Measurements from ENCODE around the gene POU2F1.

POU2F1 gene

DNA sequence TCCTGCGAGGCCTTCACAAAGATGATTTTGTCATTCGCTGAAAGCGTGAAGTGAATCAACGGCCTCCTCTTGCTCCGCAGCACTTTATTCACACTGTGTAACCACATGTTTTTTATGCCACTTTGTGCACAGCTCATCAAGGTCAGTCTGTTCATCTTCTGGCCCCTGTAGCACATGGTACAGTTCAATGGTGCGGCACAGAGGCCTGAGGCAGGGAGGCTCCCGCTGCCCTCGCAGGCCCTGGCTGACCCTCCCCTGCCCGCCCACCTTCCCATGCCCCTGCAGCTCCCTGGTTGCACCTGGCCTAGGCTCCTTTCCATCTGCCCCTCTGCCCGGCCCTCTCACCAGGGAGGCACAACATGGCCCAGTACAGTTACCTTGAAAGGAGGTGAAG lies 210.2 kb downstream of the POU2F1 start:
- H3K4me3 ChIP-seq (replicated peaks; ENCODE audit: low read depth, low read length): no peak overlapping the region

DNA sequence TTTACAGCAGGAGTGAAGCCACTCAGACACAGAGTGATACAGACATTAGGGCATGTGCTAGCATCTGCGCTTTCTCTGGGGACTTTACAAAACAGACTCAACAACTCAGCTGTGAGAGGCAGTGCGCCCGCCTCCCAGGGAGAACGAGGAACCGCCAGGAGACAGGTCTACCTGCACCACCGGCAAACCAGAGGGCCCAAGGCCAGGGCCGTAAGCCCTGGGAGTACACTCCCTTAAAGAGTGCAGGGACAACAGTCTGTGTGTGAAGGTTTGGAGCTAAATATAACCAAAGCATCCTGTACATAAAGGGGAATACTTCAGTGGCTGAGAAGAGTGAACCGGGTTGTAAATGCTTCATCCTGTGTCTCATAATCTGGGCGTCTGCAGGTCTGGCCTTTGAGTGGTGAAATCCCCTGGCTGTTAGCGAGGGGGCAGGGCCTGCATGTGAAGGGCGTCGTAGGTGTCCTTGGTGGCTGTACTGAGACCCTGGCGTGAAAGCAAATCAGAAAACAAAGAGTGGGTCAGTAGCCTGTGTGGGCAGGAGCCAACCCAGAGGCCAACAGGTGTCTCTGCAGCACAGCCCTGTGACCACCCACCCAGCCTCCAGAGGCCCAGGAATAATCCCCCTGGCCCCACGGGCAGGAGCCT lies 210.7 kb downstream of the POU2F1 start:
- TF ChIP-seq, protein P1, sequence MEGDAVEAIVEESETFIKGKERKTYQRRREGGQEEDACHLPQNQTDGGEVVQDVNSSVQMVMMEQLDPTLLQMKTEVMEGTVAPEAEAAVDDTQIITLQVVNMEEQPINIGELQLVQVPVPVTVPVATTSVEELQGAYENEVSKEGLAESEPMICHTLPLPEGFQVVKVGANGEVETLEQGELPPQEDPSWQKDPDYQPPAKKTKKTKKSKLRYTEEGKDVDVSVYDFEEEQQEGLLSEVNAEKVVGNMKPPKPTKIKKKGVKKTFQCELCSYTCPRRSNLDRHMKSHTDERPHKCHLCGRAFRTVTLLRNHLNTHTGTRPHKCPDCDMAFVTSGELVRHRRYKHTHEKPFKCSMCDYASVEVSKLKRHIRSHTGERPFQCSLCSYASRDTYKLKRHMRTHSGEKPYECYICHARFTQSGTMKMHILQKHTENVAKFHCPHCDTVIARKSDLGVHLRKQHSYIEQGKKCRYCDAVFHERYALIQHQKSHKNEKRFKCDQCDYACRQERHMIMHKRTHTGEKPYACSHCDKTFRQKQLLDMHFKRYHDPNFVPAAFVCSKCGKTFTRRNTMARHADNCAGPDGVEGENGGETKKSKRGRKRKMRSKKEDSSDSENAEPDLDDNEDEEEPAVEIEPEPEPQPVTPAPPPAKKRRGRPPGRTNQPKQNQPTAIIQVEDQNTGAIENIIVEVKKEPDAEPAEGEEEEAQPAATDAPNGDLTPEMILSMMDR (IDR thresholded peaks at IDR 0.05; ENCODE audit: insufficient read depth, low read length, poor library complexity, severe bottlenecking): no peak
- DNase-seq (ENCODE audit: extremely low read depth, insufficient read length): peak; percentile 28
- Histone ChIP-seq H3K4me3 (replicated peaks; ENCODE audit: low read depth, low read length) (no peak overlapping the region), H3K36me3 (ENCODE audit: control insufficient read depth, insufficient read depth, low read length) (no peaks in the 10 kb centered on the region; the same call in 1 of the 2 replicates), H3K27me3 (replicated peaks; ENCODE audit: control insufficient read depth, insufficient read depth, low read length) (no peaks in the 10 kb centered on the region)

More for the DNA sequence above, 210.2 kb downstream of the POU2F1 start:
- TF ChIP-seq, protein P1 (IDR thresholded peaks at IDR 0.05; ENCODE audit: insufficient read depth, low read length, poor library complexity, severe bottlenecking): no peak
- Histone ChIP-seq H3K36me3 (ENCODE audit: control insufficient read depth, insufficient read depth, low read length) (no peaks in the 10 kb centered on the region; the same call in 1 of the 2 replicates), H3K27me3 (replicated peaks; ENCODE audit: control insufficient read depth, insufficient read depth, low read length) (no peaks in the 10 kb centered on the region)
- DNase-seq (ENCODE audit: extremely low read depth, insufficient read length): peak; percentile 29

DNA sequence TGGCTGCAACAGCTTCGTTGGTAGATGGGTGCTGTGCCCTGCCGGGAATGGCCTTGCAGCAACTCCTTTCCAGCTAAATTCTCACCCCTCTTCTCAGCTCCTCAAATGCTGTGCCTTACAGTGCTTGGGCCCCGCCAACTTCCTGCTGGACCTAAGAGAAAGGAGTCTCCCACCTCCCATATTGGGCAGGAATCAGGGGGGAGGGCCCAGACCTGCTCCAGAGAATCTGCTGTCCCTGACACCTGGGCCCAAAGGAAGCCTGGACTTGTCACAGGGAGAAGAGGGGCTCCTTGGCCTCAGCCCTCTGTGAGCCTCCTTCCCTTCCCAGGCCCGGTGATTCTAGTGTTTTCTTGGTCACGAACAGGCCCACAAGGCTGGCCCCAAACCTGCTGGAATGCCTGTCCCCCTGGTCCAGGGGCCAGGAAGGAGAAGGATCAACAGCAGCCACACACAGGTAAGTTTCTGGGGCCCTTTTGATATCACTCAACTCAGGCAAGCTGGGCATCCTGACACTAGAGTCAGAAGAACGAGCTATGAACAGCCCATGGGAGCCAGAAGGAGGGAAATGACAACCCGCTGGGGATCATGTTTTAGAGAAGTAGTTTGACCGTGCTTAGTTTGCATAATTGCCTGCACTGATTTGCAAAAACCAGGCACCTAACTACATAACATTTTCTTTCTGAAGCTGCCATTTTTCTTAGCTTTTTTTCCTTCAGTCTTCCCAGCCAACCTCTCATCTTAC lies 211.4 kb downstream of the POU2F1 start:
- H3K4me3 ChIP-seq (replicated peaks; ENCODE audit: low read depth, low read length): no peak overlapping the region
- DNase-seq (ENCODE audit: extremely low read depth, insufficient read length): no peak
- no peaks in the 10 kb centered on the region; the same call in 1 of the 2 replicates for H3K36me3 ChIP-seq (ENCODE audit: control insufficient read depth, insufficient read depth, low read length)
- TF ChIP-seq, protein P1 (IDR thresholded peaks at IDR 0.05; ENCODE audit: insufficient read depth, low read length, poor library complexity, severe bottlenecking): no peak
- H3K27me3 ChIP-seq (replicated peaks; ENCODE audit: control insufficient read depth, insufficient read depth, low read length): no peaks in the 10 kb centered on the region

DNA sequence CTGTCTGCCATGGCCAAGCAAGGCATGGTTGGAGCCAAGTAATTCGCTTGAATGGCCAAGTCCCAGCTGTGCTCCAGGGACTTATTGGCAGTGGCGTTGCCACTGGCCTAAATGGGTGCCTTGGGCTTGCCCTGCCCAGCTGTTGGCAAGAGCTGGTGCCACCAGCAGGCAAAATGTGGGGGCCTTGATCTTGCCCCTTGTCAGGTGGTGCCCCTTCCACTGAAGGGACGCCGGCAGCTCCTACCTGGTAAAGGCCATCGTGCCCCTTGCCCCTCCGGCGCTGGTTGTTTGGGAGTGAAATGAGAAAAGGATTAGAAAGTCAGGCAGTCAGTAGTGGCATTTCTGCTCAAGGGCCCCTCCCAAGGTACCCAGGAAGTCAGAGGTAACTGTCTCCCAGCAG lies 212.1 kb downstream of the POU2F1 start:
- H3K36me3 ChIP-seq (ENCODE audit: control insufficient read depth, insufficient read depth, low read length): no peaks in the 10 kb centered on the region
- no peak overlapping the region for H3K4me3 ChIP-seq (replicated peaks; ENCODE audit: low read depth, low read length)
- TF ChIP-seq, protein P1 (IDR thresholded peaks at IDR 0.05; ENCODE audit: insufficient read depth, low read length, poor library complexity, severe bottlenecking): no peak
- DNase-seq (ENCODE audit: extremely low read depth, insufficient read length): no peak
- no peaks in the 10 kb centered on the region for H3K27me3 ChIP-seq (replicated peaks; ENCODE audit: control insufficient read depth, insufficient read depth, low read length)

DNA sequence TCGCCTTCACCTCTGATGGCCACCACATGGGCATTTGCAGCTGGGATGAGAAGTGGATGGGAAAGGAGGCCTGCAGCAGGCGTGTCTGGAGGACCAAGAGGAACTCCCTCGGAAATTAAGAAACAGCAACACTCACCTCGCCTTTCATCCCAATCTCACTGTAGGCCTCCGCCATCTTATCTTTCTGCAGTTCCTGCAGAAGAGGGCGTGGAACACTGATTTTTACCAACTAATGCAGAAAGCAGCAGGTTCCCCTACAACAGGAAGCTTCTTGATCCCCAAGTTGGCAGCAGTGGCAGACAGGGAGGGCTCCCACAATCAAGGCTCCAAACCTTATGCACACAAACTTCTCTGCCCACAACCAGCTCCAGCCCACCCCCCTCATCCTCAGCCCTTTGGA lies 213.2 kb downstream of the POU2F1 start:
- no peak overlapping the region for H3K4me3 ChIP-seq (replicated peaks; ENCODE audit: low read depth, low read length)

More for the DNA sequence above, 213.2 kb downstream of the POU2F1 start:
- TF ChIP-seq, protein P1 (IDR thresholded peaks at IDR 0.05; ENCODE audit: insufficient read depth, low read length, poor library complexity, severe bottlenecking): no peak
- DNase-seq (ENCODE audit: extremely low read depth, insufficient read length): no peak
- Histone ChIP-seq H3K36me3 (ENCODE audit: control insufficient read depth, insufficient read depth, low read length) (no peaks in the 10 kb centered on the region), H3K27me3 (replicated peaks; ENCODE audit: control insufficient read depth, insufficient read depth, low read length) (no peaks in the 10 kb centered on the region)
